Measurements from ENCODE around the gene OXGR1. TPM values are rescaled to one million over a fixed set of nuclear protein-coding genes. Genes with fewer than 3 reads are reported as not detected.

The OXGR1 gene
- total RNA-seq, 2 experiments from 2014 or later = not detected

GRCh38 chr13:96948127-96948526 lies 46.1 kb downstream of the OXGR1 start:
- H3K36me3 ChIP-seq (ENCODE audit: insufficient read depth, low read length) = no peaks in the 10 kb centered on the region
- H4K20me1 ChIP-seq (ENCODE audit: insufficient read depth, low read length) = no peaks in the 10 kb centered on the region
- no peaks in the 10 kb centered on the region for H3K4me1 ChIP-seq (ENCODE audit: insufficient read depth, low read length, poor library complexity, severe bottlenecking)
- TF ChIP-seq CTCF (conservative IDR thresholded peaks at IDR 0.05; ENCODE audit: low read length) = no peak
- no peak for TF ChIP-seq EZH2phosphoT487 (IDR thresholded peaks at IDR 0.05; ENCODE audit: borderline replicate concordance, low read depth, low read length)
- ChIA-PET CTCF (ENCODE audit: unreplicated experiment) (no interaction called here), POLR2A (no interaction called here)
- no peak overlapping the region for H2AFZ ChIP-seq (ENCODE audit: low read length)
- no peak overlapping the region for H3K4me3 ChIP-seq (ENCODE audit: low read depth, low read length, poor library complexity, severe bottlenecking)
- H3K9me2 ChIP-seq (ENCODE audit: insufficient read depth, low read length) = no peaks in the 10 kb centered on the region
- no peaks in the 10 kb centered on the region for H3K9me3 ChIP-seq (ENCODE audit: low read length)
- no TSS peak for BruUV-seq (replicated peaks)
- DNase-seq (ENCODE audit: low spot score) = no peak
- no peak overlapping the region for H3K4me2 ChIP-seq (ENCODE audit: low read length)
- no peak overlapping the region for H3K27ac ChIP-seq (ENCODE audit: low read depth, low read length, poor library complexity, severe bottlenecking)
- H3K79me2 ChIP-seq (ENCODE audit: insufficient read depth, low read depth, low read length) = no peaks in the 10 kb centered on the region
- intact Hi-C loops (cut with micrococcal nuclease; ENCODE audit: unreplicated experiment) = no loop called here

GRCh38 chr13:96947343-96947910 lies 46.8 kb downstream of the OXGR1 start:
- Histone ChIP-seq H3K79me2 (ENCODE audit: insufficient read depth, low read depth, low read length) (no peaks in the 10 kb centered on the region), H3K36me3 (ENCODE audit: insufficient read depth, low read length) (no peaks in the 10 kb centered on the region), H3K9me3 (ENCODE audit: low read length) (no peaks in the 10 kb centered on the region), H3K9me2 (ENCODE audit: insufficient read depth, low read length) (no peaks in the 10 kb centered on the region), H3K4me3 (ENCODE audit: low read depth, low read length, poor library complexity, severe bottlenecking) (no peak overlapping the region), H3K4me2 (ENCODE audit: low read length) (no peak overlapping the region), H2AFZ (ENCODE audit: low read length) (no peak overlapping the region), H3K4me1 (ENCODE audit: insufficient read depth, low read length, poor library complexity, severe bottlenecking) (no peaks in the 10 kb centered on the region), H4K20me1 (ENCODE audit: insufficient read depth, low read length) (no peaks in the 10 kb centered on the region), H3K27ac (ENCODE audit: low read depth, low read length, poor library complexity, severe bottlenecking) (no peak overlapping the region)
- ChIA-PET POLR2A (no interaction called here), CTCF (ENCODE audit: unreplicated experiment) (no interaction called here)
- no peak for TF ChIP-seq EZH2phosphoT487 (IDR thresholded peaks at IDR 0.05; ENCODE audit: borderline replicate concordance, low read depth, low read length)
- intact Hi-C loops (cut with micrococcal nuclease; ENCODE audit: unreplicated experiment) = no loop called here
- no TSS peak for BruUV-seq (replicated peaks)
- DNase-seq (ENCODE audit: low spot score) = no peak

- POLR2A ChIA-PET = no interaction called here
- H3K4me1 ChIP-seq (ENCODE audit: insufficient read depth, low read length, poor library complexity, severe bottlenecking) = no peaks in the 10 kb centered on the region
- H2AFZ ChIP-seq (ENCODE audit: low read length) = no peak overlapping the region
- no peaks in the 10 kb centered on the region for H3K9me2 ChIP-seq (ENCODE audit: insufficient read depth, low read length)
- CTCF ChIA-PET (ENCODE audit: unreplicated experiment) = no interaction called here
- H3K4me2 ChIP-seq (ENCODE audit: low read length) = no peak overlapping the region
- TF ChIP-seq CTCF (conservative IDR thresholded peaks at IDR 0.05; ENCODE audit: low read length) = no peak
- TF ChIP-seq EZH2phosphoT487 (IDR thresholded peaks at IDR 0.05; ENCODE audit: borderline replicate concordance, low read depth, low read length) = no peak
- BruUV-seq (replicated peaks) = no TSS peak
- no peak overlapping the region for H3K27ac ChIP-seq (ENCODE audit: low read depth, low read length, poor library complexity, severe bottlenecking)
- no peaks in the 10 kb centered on the region for H3K36me3 ChIP-seq (ENCODE audit: insufficient read depth, low read length)
- H3K79me2 ChIP-seq (ENCODE audit: insufficient read depth, low read depth, low read length) = no peaks in the 10 kb centered on the region
- no peaks in the 10 kb centered on the region for H3K9me3 ChIP-seq (ENCODE audit: low read length)
- no peaks in the 10 kb centered on the region for H4K20me1 ChIP-seq (ENCODE audit: insufficient read depth, low read length)
- intact Hi-C loops (cut with micrococcal nuclease; ENCODE audit: unreplicated experiment) = no loop called here
- no peak for DNase-seq (ENCODE audit: low spot score)
- H3K4me3 ChIP-seq (ENCODE audit: low read depth, low read length, poor library complexity, severe bottlenecking) = no peak overlapping the region
Measured at GRCh38 chr13:96946709-96947311, 47.5 kb downstream of the OXGR1 start.

All from OCI-LY7 (cell line).